Keratinocyte (primary cell): ENCODE data around the gene GSTT2B. TPM values are rescaled to one million over a fixed set of nuclear protein-coding genes. Genes with fewer than 3 reads are reported as not detected.
"Not testable (repeated sequence)": the region's sequence is repeated elsewhere in the genome, so short reads cannot be mapped to it uniquely, and the experiment has no call there.

ENCODE experiments used
- DNase-seq: peaks from one replicate; pipeline ENCODE4 v3.0.0-alpha.2; 2011; ENCODE audit warnings: low read depth, missing footprints, low spot score
- FAIRE-seq: peaks from 2 replicates; lab custom pipeline; 2011; peaks lifted over from hg19 to GRCh38; lab: Jason Lieb, UNC
- H2AFZ ChIP-seq: 2 replicates; pipeline ENCODE4 v1.6.0; 2012; ENCODE audit warnings: low read length, control low read depth, inconsistent platforms; ENCODE audit not compliant: control insufficient read depth
- H3K27ac ChIP-seq: 2 replicates; pipeline ENCODE4 v1.5.1; 2011; ENCODE audit warnings: low read length; ENCODE audit not compliant: control insufficient read depth, insufficient read depth
- H3K27me3 ChIP-seq: 3 replicates; pipeline ENCODE4 v1.6.0; 2011; ENCODE audit warnings: low read length; ENCODE audit not compliant: control insufficient read depth, insufficient read depth; ENCODE audit errors: extremely low read depth
- H3K36me3 ChIP-seq, 2 experiments: 2 replicates in 1 of 2; 3 replicates in 1 of 2; pipeline ENCODE4 v1.5.1; 2011; ENCODE audit warnings: low read length in 2 of 2, mild to moderate bottlenecking in 1 of 2; ENCODE audit not compliant: control insufficient read depth in 2 of 2, insufficient read depth in 2 of 2; ENCODE audit errors: extremely low read depth in 1 of 2
- H3K4me1 ChIP-seq: 3 replicates; pipeline ENCODE4 v1.5.1; 2011; ENCODE audit warnings: low read length; ENCODE audit not compliant: control insufficient read depth, insufficient read depth; ENCODE audit errors: extremely low read depth
- H3K4me2 ChIP-seq: 3 replicates; pipeline ENCODE4 v1.6.0; 2011; ENCODE audit warnings: low read depth, low read length; ENCODE audit not compliant: control insufficient read depth, insufficient read depth; ENCODE audit errors: extremely low read depth
- H3K4me3 ChIP-seq, 3 experiments: fragments of 200-600 bp in 1 of 3; sonication (generic) in 1 of 3; 2 replicates in 2 of 3; 3 replicates in 1 of 3; pipeline ENCODE4 v1.5.1; 2011 to 2016; ENCODE audit warnings: low read length in 3 of 3, mild to moderate bottlenecking in 3 of 3, control low read depth in 2 of 3, inconsistent platforms in 1 of 3, low read depth in 1 of 3, mixed read lengths in 1 of 3, mixed run types in 1 of 3, moderate library complexity in 1 of 3; ENCODE audit not compliant: control insufficient read depth in 2 of 3, insufficient read depth in 2 of 3; ENCODE audit errors: extremely low read depth in 1 of 3
- H3K79me2 ChIP-seq: 2 replicates; pipeline ENCODE4 v1.6.0; 2012; ENCODE audit warnings: low read length; ENCODE audit not compliant: control insufficient read depth, insufficient read depth
- H3K9ac ChIP-seq: 3 replicates; pipeline ENCODE4 v1.6.0; 2011; ENCODE audit warnings: low read length; ENCODE audit not compliant: control insufficient read depth, insufficient read depth; ENCODE audit errors: extremely low read depth
- H3K9me1 ChIP-seq: 3 replicates; pipeline ENCODE4 v1.6.0; 2011; ENCODE audit warnings: low read length; ENCODE audit not compliant: control insufficient read depth, insufficient read depth; ENCODE audit errors: extremely low read depth
- H3K9me3 ChIP-seq: 2 replicates; pipeline ENCODE4 v1.5.1; 2012; ENCODE audit warnings: low read depth, low read length; ENCODE audit not compliant: control insufficient read depth
- H4K20me1 ChIP-seq: 3 replicates; pipeline ENCODE4 v1.6.0; 2011; ENCODE audit warnings: low read length; ENCODE audit not compliant: control insufficient read depth, insufficient read depth; ENCODE audit errors: extremely low read depth
- CTCF ChIP-seq, 3 experiments: IDR thresholded peaks in 1 of 3; conservative IDR thresholded peaks in 1 of 3; optimal IDR thresholded peaks in 1 of 3; 2 replicates in 2 of 3; 3 replicates in 1 of 3; pipeline versions ENCODE3 to v1.5.1; 2011; ENCODE audit warnings: low read length in 3 of 3, mild to moderate bottlenecking in 3 of 3, moderate library complexity in 2 of 3, control low read depth in 1 of 3, inconsistent platforms in 1 of 3; ENCODE audit not compliant: insufficient read depth in 2 of 3; ENCODE audit errors: extremely low read depth in 1 of 3
- EZH2 ChIP-seq: IDR thresholded peaks from one replicate; pipeline ENCODE4 v1.6.1; 2012; ENCODE audit warnings: inconsistent platforms, mild to moderate bottlenecking, low read length, moderate library complexity
- dilution Hi-C: fragments of 300-500 bp; cut with MboI; formaldehyde crosslinking; loops from one replicate; pipeline ENCODE4 v1.7.0; 2020; ENCODE audit warnings: low sequenced_read_pairs; ENCODE audit not compliant: extremely low pct_ligation_motif_present
- polyA plus RNA-seq, 5 experiments: library from polyadenylated mRNA; depleted of rRNA in 3 of 5; stranded (reverse) in 3 of 5; stranded (forward) in 1 of 5; unstranded in 1 of 5; fragments of >200 nt; gene quantifications; 1 replicate in 1 of 5; 2 replicates in 3 of 5; 3 replicates in 1 of 5; pipeline versions ENCODE4 v1.2.1 to v1.2.3, GENCODE V29; 2011 to 2012; ENCODE audit warnings: missing spikeins in 2 of 5, low read depth in 1 of 5, low replicate concordance in 1 of 5

Gene GSTT2B
- polyA plus RNA-seq, 1 donor (not counting 4 experiments of a cell fraction or from before 2014, with no cell fraction given): 15.5 TPM

- H3K36me3 ChIP-seq: peaks cover 16 to 18% of the 10 kb centered on the region in 2 experiments
- no peaks in the 10 kb centered on the region for H3K27me3 ChIP-seq
- H3K79me2 ChIP-seq: peaks cover 29% of the 10 kb centered on the region
- H3K4me2 ChIP-seq: no peak overlapping the region
- H2AFZ ChIP-seq: no peak overlapping the region
- no peaks in the 10 kb centered on the region for H3K9me3 ChIP-seq
- no peak overlapping the region for H3K4me3 ChIP-seq
- H3K27ac ChIP-seq: no peak overlapping the region
- dilution Hi-C loops: no loop called here
- TF ChIP-seq CTCF (optimal IDR thresholded peaks at IDR 0.05 in 1 of 3, IDR thresholded peaks at IDR 0.05 in 1 of 3, conservative IDR thresholded peaks at IDR 0.05 in 1 of 3; ENCODE audit: extremely low read depth in 1 of 3, insufficient read depth in 2 of 3, low read length in 3 of 3) (no peak), EZH2 (no peak)
- DNase-seq (no peak), FAIRE-seq (no peak)
- no peak overlapping the region for H3K9ac ChIP-seq
- H3K9me1 ChIP-seq: no peaks in the 10 kb centered on the region
- H4K20me1 ChIP-seq: no peaks in the 10 kb centered on the region
- H3K4me1 ChIP-seq: peaks cover 3% of the 10 kb centered on the region
Measured at GRCh38 chr22:23969071-23969470, 8.1 kb upstream of the GSTT2B start.

DNA sequence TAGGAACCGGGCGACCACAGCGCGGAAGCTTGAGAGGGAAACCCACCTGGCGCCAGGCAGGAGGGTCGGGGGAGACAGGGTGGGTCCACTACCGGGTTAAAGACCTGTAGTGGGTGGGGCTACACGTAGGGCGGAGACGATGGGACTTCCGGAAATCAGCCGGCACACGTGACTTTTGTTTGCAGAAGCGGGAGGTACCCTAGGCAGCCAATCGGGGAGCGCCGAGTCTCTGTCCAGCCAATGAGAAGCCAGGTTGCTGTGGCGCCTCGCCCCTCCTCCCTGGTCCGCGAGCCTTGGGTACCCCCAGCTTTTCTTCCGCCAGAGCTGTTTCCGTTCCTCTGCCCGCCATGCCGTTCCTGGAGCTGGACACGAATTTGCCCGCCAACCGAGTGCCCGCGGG, 5.6 kb upstream of the GSTT2B start, which contains the start of gene DDTL:
TSS of gene DDTL (plus strand) at position 321 of the 400 bp plus-strand sequence. CDS start at position 348, 27 bp downstream.
- H3K9me3 ChIP-seq, dilution Hi-C loops, H4K20me1 ChIP-seq, H3K9me1 ChIP-seq, H3K27ac ChIP-seq, H3K9ac ChIP-seq, H3K4me1 ChIP-seq, H2AFZ ChIP-seq, H3K4me3 ChIP-seq, H3K4me2 ChIP-seq, DNase-seq, H3K27me3 ChIP-seq: not testable (repeated sequence)
- peaks cover 14 to 18% of the 10 kb centered on the region in 2 experiments for H3K36me3 ChIP-seq
- H3K79me2 ChIP-seq: peaks cover 25% of the 10 kb centered on the region
- FAIRE-seq: peak; percentile 93

GRCh38 chr22:23966094-23966493, 5.1 kb upstream of the GSTT2B start:
- dilution Hi-C loops: not testable (repeated sequence)

More at GRCh38 chr22:23966094-23966493, 5.1 kb upstream of the GSTT2B start:
- not testable (repeated sequence) for DNase-seq, FAIRE-seq, H2AFZ ChIP-seq, H3K4me2 ChIP-seq, H3K4me3 ChIP-seq, H3K4me1 ChIP-seq, H4K20me1 ChIP-seq, H3K27ac ChIP-seq, H3K9me1 ChIP-seq, H3K9me3 ChIP-seq, H3K27me3 ChIP-seq, H3K9ac ChIP-seq
- peaks cover 11 to 17% of the 10 kb centered on the region in 2 experiments for H3K36me3 ChIP-seq
- H3K79me2 ChIP-seq: peaks cover 22% of the 10 kb centered on the region
